ENCODE measurements around the gene COX4I1.

COX4I1 gene

DNA sequence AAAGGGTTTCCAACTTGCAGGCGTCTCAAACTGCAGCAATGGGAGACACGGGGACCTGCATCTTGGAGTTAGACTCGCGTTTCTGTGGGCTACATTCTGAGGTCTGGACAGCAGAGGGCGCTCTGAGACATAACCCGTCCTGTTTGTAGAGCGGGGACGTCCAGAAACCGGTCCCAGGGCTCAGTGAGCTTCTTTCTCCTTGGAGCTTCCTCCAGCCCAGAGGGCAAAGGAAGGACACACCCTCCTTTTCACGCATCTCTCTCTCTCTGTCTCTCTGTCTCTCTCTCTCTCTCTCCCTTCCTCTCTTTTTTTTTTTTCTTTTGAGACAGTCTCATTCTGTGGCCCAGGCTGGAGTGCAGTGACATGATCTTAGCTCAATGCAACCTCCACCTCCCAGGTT, 19.8 kb downstream of the COX4I1 start:
- H3K27ac Mint-ChIP-seq = no peak overlapping the region
- no peaks in the 10 kb centered on the region for H3K36me3 Mint-ChIP-seq (ENCODE audit: low read depth)
- peaks cover 20% of the 10 kb centered on the region for H3K27me3 Mint-ChIP-seq
- no peak overlapping the region for H3K4me3 Mint-ChIP-seq
- intact Hi-C loops (cut with micrococcal nuclease) = loop anchor here (5.0 kb wide), 1 partner anchor 698 kb away; no protein-coding TSS in a partner anchor
- no peaks in the 10 kb centered on the region for H3K9me3 Mint-ChIP-seq
- H3K4me1 Mint-ChIP-seq (ENCODE audit: low read depth) = peaks cover 8% of the 10 kb centered on the region

DNA sequence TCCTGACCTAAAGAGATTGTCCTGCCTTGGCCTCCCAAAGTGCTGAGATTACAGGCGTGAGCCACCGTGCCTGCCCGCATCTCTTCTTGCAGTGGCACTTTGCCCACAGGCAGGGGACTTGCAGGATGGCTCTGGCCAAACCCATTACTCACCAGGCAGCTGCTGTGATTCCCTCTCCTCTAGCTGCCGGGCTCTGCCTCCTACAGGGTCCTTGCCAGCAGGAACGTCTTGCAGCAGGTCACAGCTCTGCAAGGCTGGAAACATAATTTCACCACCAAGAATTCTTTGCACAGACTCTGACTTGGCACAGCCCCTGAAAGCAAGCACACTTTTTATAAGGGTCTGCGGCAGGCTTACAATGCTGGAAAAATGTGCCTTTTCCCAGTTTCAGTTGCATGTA, 20.3 kb downstream of the COX4I1 start:
- Mint-ChIP-seq H3K27ac (no peak overlapping the region), H3K4me3 (no peak overlapping the region)
- intact Hi-C loops (cut with micrococcal nuclease) = loop anchor here (5.0 kb wide), 3 partner anchors 53 to 698 kb away; no protein-coding TSS in a partner anchor

DNA sequence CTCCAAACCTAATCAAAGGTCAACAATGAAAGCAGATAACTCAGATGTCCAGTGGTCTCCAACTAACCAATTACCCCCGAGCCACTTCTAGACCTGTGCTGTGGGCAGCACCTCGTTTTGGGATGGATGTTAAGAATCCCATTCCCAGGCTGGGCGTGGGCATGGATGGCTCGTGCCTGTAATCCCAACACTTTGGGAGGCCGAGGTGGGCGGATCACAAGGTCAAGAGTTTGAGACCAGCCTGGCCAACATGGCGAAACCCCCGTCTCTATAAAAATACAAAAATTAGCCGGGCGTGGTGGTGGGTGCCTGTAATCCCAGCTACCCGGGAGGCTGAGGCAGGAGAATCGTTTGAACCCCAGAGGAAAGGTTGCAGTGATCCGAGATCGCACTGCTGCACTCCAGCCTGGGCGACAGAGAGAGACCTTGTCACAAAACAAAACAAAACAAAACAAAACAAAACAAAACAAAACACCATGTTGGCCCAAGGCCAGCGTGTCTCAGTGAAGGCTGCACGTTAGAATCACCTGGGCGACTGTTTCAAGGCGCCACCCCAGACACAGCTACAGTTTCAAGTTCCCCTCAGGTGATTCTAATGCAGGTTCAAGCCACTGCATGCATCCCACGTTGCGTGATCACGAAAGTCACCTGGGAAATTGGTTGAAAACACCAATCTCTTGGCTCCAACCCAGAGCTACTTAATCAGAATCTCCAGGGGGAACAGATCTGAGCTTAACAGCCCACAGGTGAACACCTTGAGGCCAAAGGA, 21.3 kb downstream of the COX4I1 start:
- Mint-ChIP-seq H3K4me3 (no peak overlapping the region), H3K27me3 (peaks cover 9% of the 10 kb centered on the region), H3K27ac (no peak overlapping the region), H3K36me3 (ENCODE audit: low read depth) (no peaks in the 10 kb centered on the region), H3K9me3 (no peaks in the 10 kb centered on the region), H3K4me1 (ENCODE audit: low read depth) (peaks cover 19% of the 10 kb centered on the region)
- intact Hi-C loops (cut with micrococcal nuclease) = loop anchor here (1.0 to 5.0 kb wide), 4 partner anchors 52 to 196 kb away; no protein-coding TSS in a partner anchor

More for the DNA sequence above, 20.3 kb downstream of the COX4I1 start:
- Mint-ChIP-seq H3K36me3 (ENCODE audit: low read depth) (no peaks in the 10 kb centered on the region), H3K9me3 (no peaks in the 10 kb centered on the region), H3K4me1 (ENCODE audit: low read depth) (peaks cover 13% of the 10 kb centered on the region), H3K27me3 (peaks cover 16% of the 10 kb centered on the region)

DNA sequence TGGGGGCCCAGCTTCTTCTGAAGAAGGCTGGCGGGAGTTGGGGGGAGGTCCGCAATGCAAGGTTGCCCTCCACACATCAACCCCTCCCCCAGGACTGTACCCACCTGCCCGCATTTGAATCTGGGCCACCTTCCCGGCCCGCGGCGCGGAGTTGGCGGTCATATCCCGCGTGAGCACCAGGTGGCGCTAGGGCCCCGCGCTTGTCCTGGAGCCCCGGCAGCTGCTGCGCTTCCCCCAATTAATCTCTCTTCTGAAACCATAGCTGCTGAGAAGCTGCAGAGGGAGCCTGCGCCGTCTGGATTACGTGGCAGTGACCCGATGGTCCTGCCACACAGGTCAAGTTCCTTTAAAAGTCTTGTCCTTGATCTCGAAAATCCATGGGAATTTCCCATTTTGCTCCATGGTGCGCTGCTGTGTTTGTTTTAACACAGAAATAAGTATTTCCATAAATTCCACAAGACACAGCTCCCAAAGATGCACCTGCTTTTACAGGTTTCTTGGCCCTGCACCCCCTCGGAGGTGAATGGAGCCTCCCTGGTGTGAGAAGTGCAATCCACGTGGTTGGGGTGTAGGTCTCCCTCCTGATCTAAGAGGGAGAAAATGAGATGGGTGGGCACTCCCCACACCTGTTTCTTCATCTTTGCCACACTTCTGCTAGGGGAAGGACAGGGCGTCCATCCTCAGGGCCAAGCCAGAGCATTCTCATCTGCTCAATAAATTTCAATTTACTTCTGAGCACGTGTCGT, 22.1 kb downstream of the COX4I1 start:
- Mint-ChIP-seq H3K36me3 (ENCODE audit: low read depth) (no peaks in the 10 kb centered on the region), H3K27me3 (peaks cover 11% of the 10 kb centered on the region), H3K27ac (no peak overlapping the region), H3K4me1 (ENCODE audit: low read depth) (peaks cover 19% of the 10 kb centered on the region), H3K9me3 (no peaks in the 10 kb centered on the region), H3K4me3 (no peak overlapping the region)
- intact Hi-C loops (cut with micrococcal nuclease) = loop anchor here (1.0 to 5.0 kb wide), 4 partner anchors 51 to 195 kb away; no protein-coding TSS in a partner anchor

DNA sequence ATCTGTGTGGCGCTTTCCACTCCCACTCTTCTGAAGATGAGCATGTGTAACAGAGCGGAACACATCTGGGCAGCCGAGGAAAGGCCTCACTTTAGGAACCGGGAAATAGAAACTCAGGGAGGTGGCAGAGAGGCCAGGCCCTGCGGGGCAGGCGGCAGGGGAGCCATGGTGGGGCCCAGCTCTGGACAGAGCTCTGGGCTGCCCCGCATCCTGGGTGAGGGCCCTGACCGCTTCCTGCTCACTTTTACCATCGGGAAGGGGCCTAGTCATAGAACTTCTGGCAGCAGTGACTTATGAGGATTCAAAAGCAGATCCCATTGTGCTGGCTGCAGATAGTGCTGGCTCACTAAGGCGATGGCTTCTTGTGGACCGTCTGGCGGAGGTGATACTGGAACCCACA, 22.6 kb downstream of the COX4I1 start:
- Mint-ChIP-seq H3K4me1 (ENCODE audit: low read depth) (peaks cover 19% of the 10 kb centered on the region), H3K27ac (no peak overlapping the region), H3K27me3 (peaks cover 9% of the 10 kb centered on the region), H3K9me3 (no peaks in the 10 kb centered on the region), H3K4me3 (no peak overlapping the region), H3K36me3 (ENCODE audit: low read depth) (no peaks in the 10 kb centered on the region)
- intact Hi-C loops (cut with micrococcal nuclease) = loop anchor here (5.0 kb wide), 2 partner anchors 50 to 80 kb away; no protein-coding TSS in a partner anchor

DNA sequence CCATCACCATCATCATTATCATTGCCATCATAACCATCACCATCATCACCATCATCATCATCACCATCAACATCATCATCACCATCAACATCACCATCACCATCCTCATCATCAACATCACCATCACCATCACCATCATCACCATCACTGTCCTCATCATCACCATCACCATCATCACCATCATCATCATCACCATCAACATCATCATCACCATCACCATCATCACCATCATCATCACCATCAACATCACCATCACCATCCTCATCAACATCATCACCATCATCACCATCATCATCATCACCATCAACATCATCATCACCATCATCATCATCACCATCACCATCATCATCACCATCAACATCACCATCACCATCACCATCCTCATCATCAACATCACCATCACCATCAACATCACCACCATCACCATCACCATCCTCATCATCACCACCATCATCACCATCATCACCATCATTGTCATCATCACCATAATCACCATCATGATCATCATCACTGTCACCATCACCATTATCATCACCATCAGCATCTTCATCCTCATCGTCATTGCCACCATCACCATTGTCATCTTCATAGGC, 23.9 kb downstream of the COX4I1 start:
- H3K27me3 Mint-ChIP-seq = peaks cover 8% of the 10 kb centered on the region
- H3K4me1 Mint-ChIP-seq (ENCODE audit: low read depth) = peaks cover 19% of the 10 kb centered on the region
- no peak overlapping the region for H3K27ac Mint-ChIP-seq
- intact Hi-C loops (cut with micrococcal nuclease) = loop anchor here (5.0 kb wide), 2 partner anchors 49 to 79 kb away; no protein-coding TSS in a partner anchor
- no peak overlapping the region for H3K4me3 Mint-ChIP-seq
- H3K36me3 Mint-ChIP-seq (ENCODE audit: low read depth) = no peaks in the 10 kb centered on the region
- H3K9me3 Mint-ChIP-seq = no peaks in the 10 kb centered on the region

DNA sequence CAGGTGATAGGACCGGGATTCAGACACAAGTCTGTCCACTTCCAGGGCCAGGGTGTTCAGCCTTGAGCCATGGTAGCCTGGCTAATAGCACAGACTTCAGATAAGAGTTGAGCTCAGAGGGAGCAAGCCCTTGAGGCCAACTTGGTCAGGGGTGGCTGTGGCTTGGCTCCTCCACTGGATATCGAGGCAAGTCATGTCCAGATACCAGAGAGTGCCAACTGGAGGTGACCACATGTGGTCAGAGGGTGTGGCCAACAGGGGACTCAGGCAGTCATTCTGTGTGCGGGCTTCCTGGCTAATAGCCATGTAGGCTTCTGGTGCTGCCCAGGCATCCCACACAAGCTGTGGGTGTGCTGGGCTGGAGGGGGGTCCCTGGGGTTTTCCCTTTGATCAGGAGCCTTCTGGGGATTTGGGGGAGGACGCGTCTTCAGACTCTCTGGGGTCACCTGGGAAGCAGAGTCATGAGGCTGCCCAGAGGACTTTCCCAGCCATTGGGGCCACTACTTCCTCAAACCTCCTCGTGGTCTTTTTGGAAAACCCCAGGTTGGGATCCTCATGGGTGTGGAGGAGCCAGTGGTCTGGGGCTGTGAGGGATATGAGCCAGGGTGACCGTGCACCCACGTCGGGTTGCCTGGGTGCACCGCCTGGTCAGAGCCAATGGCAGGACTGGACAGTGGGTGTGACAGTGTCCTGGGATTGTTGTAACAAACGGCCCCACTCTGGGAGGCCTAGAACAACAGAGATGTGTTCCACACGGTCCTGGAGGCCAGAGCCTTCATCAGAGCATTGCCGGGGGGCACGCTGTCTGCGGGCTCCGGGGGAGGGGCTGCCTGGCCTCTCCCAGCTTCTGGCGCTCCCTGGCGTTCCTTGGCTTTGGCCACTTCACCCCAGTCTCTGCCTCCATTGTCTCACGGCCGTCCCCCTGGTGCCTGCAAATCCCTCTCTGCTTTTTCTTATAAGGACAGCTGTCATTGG, 25.0 kb downstream of the COX4I1 start:
- Mint-ChIP-seq H3K4me3 (no peak overlapping the region), H3K4me1 (ENCODE audit: low read depth) (peaks cover 26% of the 10 kb centered on the region), H3K36me3 (ENCODE audit: low read depth) (peaks cover 5% of the 10 kb centered on the region), H3K27me3 (peaks cover 8% of the 10 kb centered on the region), H3K27ac (peak overlapping the region; percentile 9), H3K9me3 (no peaks in the 10 kb centered on the region)
- intact Hi-C loops (cut with micrococcal nuclease) = loop anchor here (5.0 kb wide), 2 partner anchors 48 to 78 kb away; no protein-coding TSS in a partner anchor

DNA sequence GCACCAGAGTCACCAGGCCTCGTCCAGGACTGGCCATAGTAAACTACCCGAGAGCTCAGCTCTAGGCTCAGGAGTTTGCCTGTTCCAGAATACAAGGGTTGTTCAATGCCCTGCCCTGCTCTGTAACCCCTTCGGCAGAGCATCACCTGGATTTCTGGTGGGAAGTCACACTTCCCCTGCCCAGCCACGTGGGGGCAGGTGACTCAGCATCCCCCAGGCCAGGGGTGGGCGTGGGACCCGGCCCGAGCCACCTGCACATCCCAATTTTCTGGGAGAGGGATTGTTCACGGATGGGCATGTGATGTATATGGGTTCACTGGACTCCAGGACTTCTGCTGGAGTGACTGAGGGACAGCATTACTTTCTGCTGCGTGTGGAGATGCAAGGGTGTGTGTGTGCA, 25.8 kb downstream of the COX4I1 start:
- H3K36me3 Mint-ChIP-seq (ENCODE audit: low read depth) = peaks cover 5% of the 10 kb centered on the region
- H3K4me3 Mint-ChIP-seq = no peak overlapping the region
- H3K27ac Mint-ChIP-seq = no peak overlapping the region
- no peaks in the 10 kb centered on the region for H3K9me3 Mint-ChIP-seq
- peaks cover 6% of the 10 kb centered on the region for H3K27me3 Mint-ChIP-seq
- intact Hi-C loops (cut with micrococcal nuclease) = no loop called here
- H3K4me1 Mint-ChIP-seq (ENCODE audit: low read depth) = peaks cover 33% of the 10 kb centered on the region

DNA sequence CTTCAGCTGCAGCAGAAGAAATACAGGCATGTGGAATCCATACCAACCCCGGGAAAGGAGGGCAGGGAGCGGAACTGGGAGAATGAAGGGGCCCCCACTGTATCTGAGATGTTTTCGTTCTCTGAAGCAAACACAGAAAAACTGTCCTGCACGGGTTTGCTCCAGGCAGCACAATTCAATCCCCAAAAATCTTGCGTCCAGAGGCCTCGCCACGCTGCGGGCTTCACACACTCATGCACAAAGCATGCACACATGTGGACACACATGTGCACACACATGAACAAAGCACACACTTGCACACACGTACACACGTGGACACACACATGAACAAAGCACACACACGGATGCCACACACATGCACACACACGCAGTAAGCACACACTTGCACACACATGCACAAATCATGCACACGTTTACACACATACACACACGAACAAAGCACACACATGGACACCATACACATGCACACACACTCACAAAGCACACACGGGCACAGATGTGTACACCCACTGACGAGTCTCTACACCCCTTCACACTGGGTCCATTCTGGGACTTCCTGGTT, 27.3 kb downstream of the COX4I1 start:
- Mint-ChIP-seq H3K36me3 (ENCODE audit: low read depth) (peaks cover 5% of the 10 kb centered on the region), H3K9me3 (no peaks in the 10 kb centered on the region), H3K27ac (no peak overlapping the region), H3K4me1 (ENCODE audit: low read depth) (peaks cover 43% of the 10 kb centered on the region), H3K4me3 (no peak overlapping the region), H3K27me3 (peaks cover 10% of the 10 kb centered on the region)
- intact Hi-C loops (cut with micrococcal nuclease) = no loop called here

DNA sequence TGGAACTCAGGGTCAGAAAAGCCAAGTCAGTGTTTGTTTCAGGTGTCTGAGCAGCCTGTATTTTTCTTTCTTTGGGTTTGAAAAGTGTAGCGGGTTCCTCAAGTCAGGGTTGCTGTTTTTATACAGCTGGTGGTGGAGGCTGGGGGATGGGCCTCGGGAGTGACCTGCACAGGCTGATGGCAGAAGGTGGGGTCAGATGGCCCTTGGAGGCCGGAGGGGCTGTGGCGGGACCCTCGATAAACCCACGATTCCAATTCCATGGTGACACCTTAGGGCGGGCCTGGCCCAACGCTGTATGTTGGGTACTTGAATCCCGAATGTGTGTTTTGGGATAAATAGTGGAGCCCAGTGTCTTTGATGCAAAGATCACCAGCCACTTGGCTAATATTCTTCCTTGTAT, 28.7 kb downstream of the COX4I1 start:
- intact Hi-C loops (cut with micrococcal nuclease) = no loop called here
- Mint-ChIP-seq H3K9me3 (no peaks in the 10 kb centered on the region), H3K4me3 (no peak overlapping the region), H3K4me1 (ENCODE audit: low read depth) (peaks cover 50% of the 10 kb centered on the region), H3K27me3 (peaks cover 21% of the 10 kb centered on the region), H3K27ac (no peak overlapping the region), H3K36me3 (ENCODE audit: low read depth) (peaks cover 5% of the 10 kb centered on the region)

DNA sequence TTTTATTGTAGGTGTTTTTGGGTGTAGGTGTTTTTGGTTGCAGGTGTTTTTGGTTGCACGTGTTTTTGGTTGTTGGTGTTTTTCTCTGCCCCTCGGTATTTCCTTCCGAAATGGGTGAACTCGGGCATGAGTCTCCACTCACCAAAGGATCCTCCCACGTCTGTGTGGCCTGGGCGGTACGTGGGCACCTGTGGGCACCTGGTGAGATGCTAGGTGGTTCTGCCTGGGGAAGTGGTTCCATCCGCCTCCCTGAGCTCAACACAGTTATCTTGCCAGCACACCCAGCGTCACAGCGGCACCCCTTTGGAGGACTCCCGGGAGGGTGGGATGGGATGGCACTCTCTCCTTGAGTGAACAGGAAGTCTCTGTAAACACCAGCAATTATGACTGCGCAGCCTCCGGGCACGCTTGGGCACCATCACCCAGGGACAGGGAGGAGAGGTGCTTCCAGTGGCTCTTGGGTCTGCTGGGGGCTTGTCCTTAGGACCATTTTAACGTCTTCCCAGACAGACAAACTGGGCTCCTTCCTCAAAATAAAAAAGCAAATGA, 29.8 kb downstream of the COX4I1 start:
- intact Hi-C loops (cut with micrococcal nuclease) = no loop called here
- Mint-ChIP-seq H3K9me3 (peaks cover 8% of the 10 kb centered on the region), H3K4me1 (ENCODE audit: low read depth) (peaks cover 56% of the 10 kb centered on the region), H3K4me3 (peak overlapping the region; percentile 62), H3K27ac (peak overlapping the region; percentile 81), H3K36me3 (ENCODE audit: low read depth) (peaks cover 11% of the 10 kb centered on the region), H3K27me3 (peaks cover 28% of the 10 kb centered on the region)

DNA sequence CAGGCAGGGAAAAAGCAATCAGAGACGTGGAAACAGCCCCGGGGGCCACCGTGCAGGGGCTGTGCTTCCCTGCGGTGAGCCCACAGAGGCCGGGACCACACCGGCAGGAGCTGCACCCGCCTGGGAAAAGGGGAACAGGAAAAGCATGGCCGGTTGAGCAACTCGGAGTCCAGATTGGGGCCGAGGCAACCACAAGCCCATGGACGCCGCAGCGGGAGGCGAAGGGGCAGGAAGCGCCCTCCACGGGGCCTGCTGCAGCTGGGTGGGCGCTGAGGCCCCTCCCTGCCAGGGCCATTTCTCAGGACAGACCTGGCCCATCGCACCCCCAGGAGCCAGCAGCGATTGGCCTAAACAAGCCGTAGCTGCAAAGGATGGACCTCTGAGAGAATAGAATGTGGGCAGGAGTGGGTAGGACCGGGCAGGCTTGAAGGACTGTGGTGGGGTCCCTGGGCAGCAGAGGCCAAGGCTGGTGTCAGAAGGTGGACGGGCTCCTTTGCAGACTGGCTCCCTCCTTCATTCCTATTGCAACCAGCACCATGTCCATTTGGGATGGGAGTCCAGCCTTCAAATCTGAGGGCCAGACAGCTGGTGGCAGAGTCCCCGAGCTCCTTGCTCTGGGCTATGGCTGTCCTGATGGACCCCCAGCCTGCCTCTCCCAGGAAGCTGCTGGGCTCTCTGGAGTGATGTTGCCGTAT, 30.4 kb downstream of the COX4I1 start:
- peak overlapping the region; percentile 62 for H3K4me3 Mint-ChIP-seq
- intact Hi-C loops (cut with micrococcal nuclease) = no loop called here

More for the DNA sequence above, 30.4 kb downstream of the COX4I1 start:
- Mint-ChIP-seq H3K9me3 (peaks cover 8% of the 10 kb centered on the region), H3K27me3 (peaks cover 31% of the 10 kb centered on the region), H3K4me1 (ENCODE audit: low read depth) (peaks cover 50% of the 10 kb centered on the region), H3K36me3 (ENCODE audit: low read depth) (peaks cover 11% of the 10 kb centered on the region), H3K27ac (peak overlapping the region; percentile 81)
